Measurements from ENCODE around the gene FARP1.

The FARP1 gene

GRCh38 chr13:98307463-98308085 is 164.7 kb downstream of the FARP1 start:
- no peak for FAIRE-seq
- no peak for DNase-seq (ENCODE audit: low spot score)

- FAIRE-seq (no peak), DNase-seq (ENCODE audit: low spot score) (no peak)
Measured at GRCh38 chr13:98308086-98308911, 165.4 kb downstream of the FARP1 start.

- FAIRE-seq, result no peak
- no peak for DNase-seq (ENCODE audit: low spot score)
Measured at GRCh38 chr13:98309569-98310335, 166.9 kb downstream of the FARP1 start.

- DNase-seq (ENCODE audit: low spot score) (no peak), FAIRE-seq (no peak)
Measured at GRCh38 chr13:98310485-98311199, 167.7 kb downstream of the FARP1 start.

- FAIRE-seq, result no peak
Measured at GRCh38 chr13:98311200-98311548, 168.3 kb downstream of the FARP1 start.

GRCh38 chr13:98312606-98313005 is 169.7 kb downstream of the FARP1 start:
- FAIRE-seq (no peak), DNase-seq (ENCODE audit: low spot score) (no peak)

More at GRCh38 chr13:98311200-98311548, 168.3 kb downstream of the FARP1 start:
- no peak for DNase-seq (ENCODE audit: low spot score)

GRCh38 chr13:98313023-98313921 is 170.4 kb downstream of the FARP1 start:
- no peak for DNase-seq (ENCODE audit: low spot score)
- no peak for FAIRE-seq

GRCh38 chr13:98313922-98314292 is 171.0 kb downstream of the FARP1 start:
- DNase-seq (ENCODE audit: low spot score), result no peak
- no peak for FAIRE-seq

- DNase-seq (ENCODE audit: low spot score), result no peak
- FAIRE-seq, result no peak
Measured at GRCh38 chr13:98315466-98315865, 172.6 kb downstream of the FARP1 start.

- DNase-seq (ENCODE audit: low spot score), result no peak
- no peak for FAIRE-seq
Measured at GRCh38 chr13:98315902-98316301, 173.0 kb downstream of the FARP1 start.

- no peak for FAIRE-seq
Measured at GRCh38 chr13:98317573-98318171, 174.8 kb downstream of the FARP1 start.

GRCh38 chr13:98318263-98318878 is 175.5 kb downstream of the FARP1 start:
- FAIRE-seq, result no peak
- no peak for DNase-seq (ENCODE audit: low spot score)

More at GRCh38 chr13:98317573-98318171, 174.8 kb downstream of the FARP1 start:
- DNase-seq (ENCODE audit: low spot score), result no peak

GRCh38 chr13:98320561-98321105 is 177.7 kb downstream of the FARP1 start:
- DNase-seq (ENCODE audit: low spot score) (no peak), FAIRE-seq (no peak)

GRCh38 chr13:98321395-98321794 is 178.5 kb downstream of the FARP1 start:
- no peak for FAIRE-seq
- no peak for DNase-seq (ENCODE audit: low spot score)

GRCh38 chr13:98322091-98322718 is 179.3 kb downstream of the FARP1 start:
- no peak for DNase-seq (ENCODE audit: low spot score)
- no peak for FAIRE-seq

- DNase-seq (ENCODE audit: low spot score), result no peak
- no peak for FAIRE-seq
Measured at GRCh38 chr13:98324105-98324504, 181.2 kb downstream of the FARP1 start.

GRCh38 chr13:98325724-98326123 is 182.8 kb downstream of the FARP1 start:
- DNase-seq (ENCODE audit: low spot score), result no peak
- FAIRE-seq, result no peak

- DNase-seq (ENCODE audit: low spot score), result no peak
- FAIRE-seq, result no peak
Measured at GRCh38 chr13:98326291-98326690, 183.4 kb downstream of the FARP1 start.
